Activated T-helper 17 cell treated with anti-CD3 and anti-CD28 coated beads, Interleukin-2, amount 50 U/mL, for 72 hours (primary cell): ENCODE measurements around the gene FADS1. TPM values are rescaled to one million over a fixed set of nuclear protein-coding genes. Genes with fewer than 3 reads are reported as not detected.

Source experiments
- ATAC-seq: fragments of 150-1000 bp; cut with Tn5 transposase; replicated peaks from 2 replicates; pipeline ENCODE4 v1.10.0; 2021; ENCODE audit warnings: mild to moderate bottlenecking, moderate library complexity
- H3K27ac Mint-ChIP-seq: one replicate; pipeline ENCODE4 v1.8.0; 2022; ENCODE audit warnings: mixed read lengths
- H3K27me3 Mint-ChIP-seq: one replicate; pipeline ENCODE4 v1.8.0; 2022; ENCODE audit warnings: mixed read lengths
- H3K36me3 Mint-ChIP-seq: one replicate; pipeline ENCODE4 v1.8.0; 2022; ENCODE audit warnings: low read depth, mild to moderate bottlenecking, mixed read lengths
- H3K4me1 Mint-ChIP-seq: one replicate; pipeline ENCODE4 v1.8.0; 2022; ENCODE audit warnings: mixed read lengths
- H3K4me3 Mint-ChIP-seq: one replicate; pipeline ENCODE4 v1.8.0; 2022; ENCODE audit warnings: mild to moderate bottlenecking, mixed read lengths
- H3K9me3 Mint-ChIP-seq: one replicate; pipeline ENCODE4 v1.8.0; 2022; ENCODE audit warnings: mixed read lengths
- total RNA-seq, 2 donors: library from RNA; stranded (reverse); gene quantifications; one replicate each; pipeline ENCODE4 v1.2.3, GENCODE V29; 2022

Gene FADS1
- total RNA-seq, 2 donors from 2014 or later: 5.6 to 22.9 TPM

DNA sequence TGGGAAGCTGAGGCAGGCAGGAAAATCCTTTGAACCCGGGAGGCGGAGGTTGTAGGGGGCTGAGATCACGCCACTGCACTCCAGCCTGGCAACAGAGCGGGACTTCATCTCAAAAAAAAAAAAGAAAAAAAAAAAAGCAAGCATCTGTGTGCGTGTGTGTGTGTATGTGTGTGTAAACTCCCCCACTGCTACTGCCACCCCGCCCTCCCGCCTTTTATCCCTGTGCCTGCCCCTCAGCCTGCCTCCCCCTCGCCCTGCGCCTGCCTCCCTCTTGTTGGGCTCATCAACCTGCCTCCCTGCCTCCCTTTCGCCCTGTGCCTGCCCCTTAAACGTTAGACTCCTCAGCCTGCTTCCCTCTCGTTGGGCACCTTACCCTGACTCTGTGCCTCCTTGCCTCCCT is 42.4 kb downstream of the FADS1 start:
- no peak overlapping the region for H3K27ac Mint-ChIP-seq
- H3K4me1 Mint-ChIP-seq: no peaks in the 10 kb centered on the region
- H3K9me3 Mint-ChIP-seq: no peaks in the 10 kb centered on the region
- ATAC-seq: no peak
- H3K4me3 Mint-ChIP-seq: no peak overlapping the region
- no peaks in the 10 kb centered on the region for H3K27me3 Mint-ChIP-seq
- H3K36me3 Mint-ChIP-seq: no peaks in the 10 kb centered on the region

DNA sequence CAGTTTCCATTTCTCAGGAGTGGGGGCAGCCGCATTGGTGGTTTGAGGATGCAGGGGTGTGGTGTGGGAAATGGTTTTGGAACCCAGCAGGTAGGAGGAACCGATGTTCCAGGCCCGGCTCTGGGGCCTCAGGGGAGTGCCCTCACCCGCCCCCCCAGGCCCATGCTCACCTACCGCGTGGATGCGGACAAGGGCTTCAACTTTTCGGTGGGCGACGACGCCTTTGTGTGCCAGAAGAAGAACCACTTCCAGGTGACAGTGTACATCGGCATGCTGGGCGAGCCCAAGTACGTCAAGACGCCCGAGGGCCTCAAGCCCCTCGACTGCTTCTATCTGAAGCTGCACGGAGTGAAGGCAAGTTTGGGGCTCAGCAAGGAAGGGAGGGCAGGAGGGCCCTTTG is 43.0 kb downstream of the FADS1 start:
- H3K27ac Mint-ChIP-seq: no peak overlapping the region
- no peaks in the 10 kb centered on the region for H3K27me3 Mint-ChIP-seq
- H3K4me1 Mint-ChIP-seq: no peaks in the 10 kb centered on the region
- no peaks in the 10 kb centered on the region for H3K36me3 Mint-ChIP-seq
- no peak for ATAC-seq
- H3K9me3 Mint-ChIP-seq: no peaks in the 10 kb centered on the region
- H3K4me3 Mint-ChIP-seq: no peak overlapping the region

DNA sequence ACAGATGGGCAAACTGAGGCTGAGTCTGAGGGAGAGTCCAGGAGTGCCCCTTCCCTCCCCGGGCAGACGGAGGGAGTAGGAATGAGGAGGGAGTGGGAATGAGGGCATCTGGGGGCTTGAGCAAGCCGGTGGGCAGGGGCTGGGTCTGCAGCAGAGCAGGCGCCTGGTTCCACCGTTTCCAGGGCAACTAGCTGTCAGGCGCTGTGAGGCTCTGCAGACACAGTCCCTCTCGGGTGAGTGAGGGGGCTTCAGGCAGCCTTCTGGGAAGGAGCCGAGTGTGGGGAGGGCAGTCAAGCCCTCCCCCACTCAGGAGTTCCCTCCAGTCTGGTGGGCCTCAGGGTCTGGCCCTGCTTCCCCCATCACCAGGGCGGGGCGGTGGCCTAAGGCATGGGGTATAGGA is 43.4 kb downstream of the FADS1 start:
- Mint-ChIP-seq H3K27me3 (no peaks in the 10 kb centered on the region), H3K27ac (peak overlapping the region; percentile 59), H3K4me1 (no peaks in the 10 kb centered on the region), H3K36me3 (no peaks in the 10 kb centered on the region), H3K9me3 (no peaks in the 10 kb centered on the region), H3K4me3 (no peak overlapping the region)
- ATAC-seq: no peak

DNA sequence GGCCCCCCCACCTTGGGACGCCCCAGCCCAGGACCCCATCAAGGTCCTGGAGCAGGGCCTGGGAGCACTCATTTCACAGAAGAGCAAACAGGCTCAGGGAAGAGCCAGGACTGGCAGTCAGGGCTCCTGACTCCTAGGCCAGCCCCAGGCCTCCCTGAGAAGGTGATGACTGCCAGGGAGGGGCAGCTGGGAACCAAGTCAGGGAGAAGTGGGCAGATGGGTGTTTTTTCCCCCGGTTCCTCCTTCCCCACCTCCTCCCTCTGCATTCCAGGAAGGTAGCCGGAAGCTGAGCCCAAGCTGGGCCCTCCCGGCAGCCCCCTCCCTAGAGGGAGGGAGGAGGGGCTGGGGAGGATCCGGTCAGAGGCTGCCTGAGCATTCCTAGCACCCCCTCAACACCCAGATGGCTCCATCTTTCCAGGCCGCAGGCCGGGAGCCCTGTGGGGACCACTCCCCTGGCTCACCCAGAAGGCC is 44.8 kb downstream of the FADS1 start:
- Mint-ChIP-seq H3K36me3 (no peaks in the 10 kb centered on the region), H3K27ac (no peak overlapping the region), H3K4me1 (no peaks in the 10 kb centered on the region), H3K27me3 (no peaks in the 10 kb centered on the region), H3K9me3 (no peaks in the 10 kb centered on the region), H3K4me3 (no peak overlapping the region)
- no peak for ATAC-seq

DNA sequence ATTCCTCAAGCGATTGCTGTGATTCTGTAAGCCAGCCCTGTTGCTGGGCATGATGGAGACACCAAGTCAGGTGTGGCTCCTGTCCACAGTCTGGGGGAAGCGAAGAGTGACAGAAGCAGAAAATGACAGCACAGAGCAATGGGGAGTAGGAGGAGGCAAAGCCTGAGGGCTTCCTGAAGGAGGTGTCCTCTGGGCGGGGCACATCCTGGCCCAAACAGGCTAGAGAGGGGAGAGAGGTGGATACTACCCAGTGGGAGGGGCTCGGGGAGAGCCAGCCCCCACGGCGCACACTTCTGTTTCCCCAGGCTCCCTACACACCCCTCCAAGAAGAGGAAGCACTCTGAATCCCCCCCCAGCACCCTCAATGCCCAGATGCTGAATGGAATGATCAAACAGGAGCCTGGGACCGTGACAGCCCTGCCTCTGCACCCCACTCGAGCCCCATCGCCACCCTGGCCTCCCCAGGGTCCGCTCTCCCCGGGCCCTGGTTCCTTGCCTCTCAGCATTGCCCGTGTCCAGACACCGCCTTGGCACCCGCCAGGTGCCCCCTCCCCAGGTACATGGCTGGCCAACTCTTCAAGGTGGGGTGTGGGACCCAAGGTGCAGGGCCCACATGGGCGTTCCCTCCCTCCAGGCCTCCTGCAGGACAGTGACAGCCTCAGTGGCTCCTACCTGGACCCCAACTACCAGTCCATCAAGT is 45.5 kb downstream of the FADS1 start:
- no peak for ATAC-seq
- Mint-ChIP-seq H3K36me3 (no peaks in the 10 kb centered on the region), H3K9me3 (no peaks in the 10 kb centered on the region), H3K27me3 (no peaks in the 10 kb centered on the region), H3K4me1 (no peaks in the 10 kb centered on the region), H3K27ac (peak overlapping the region; percentile 74), H3K4me3 (no peak overlapping the region)

DNA sequence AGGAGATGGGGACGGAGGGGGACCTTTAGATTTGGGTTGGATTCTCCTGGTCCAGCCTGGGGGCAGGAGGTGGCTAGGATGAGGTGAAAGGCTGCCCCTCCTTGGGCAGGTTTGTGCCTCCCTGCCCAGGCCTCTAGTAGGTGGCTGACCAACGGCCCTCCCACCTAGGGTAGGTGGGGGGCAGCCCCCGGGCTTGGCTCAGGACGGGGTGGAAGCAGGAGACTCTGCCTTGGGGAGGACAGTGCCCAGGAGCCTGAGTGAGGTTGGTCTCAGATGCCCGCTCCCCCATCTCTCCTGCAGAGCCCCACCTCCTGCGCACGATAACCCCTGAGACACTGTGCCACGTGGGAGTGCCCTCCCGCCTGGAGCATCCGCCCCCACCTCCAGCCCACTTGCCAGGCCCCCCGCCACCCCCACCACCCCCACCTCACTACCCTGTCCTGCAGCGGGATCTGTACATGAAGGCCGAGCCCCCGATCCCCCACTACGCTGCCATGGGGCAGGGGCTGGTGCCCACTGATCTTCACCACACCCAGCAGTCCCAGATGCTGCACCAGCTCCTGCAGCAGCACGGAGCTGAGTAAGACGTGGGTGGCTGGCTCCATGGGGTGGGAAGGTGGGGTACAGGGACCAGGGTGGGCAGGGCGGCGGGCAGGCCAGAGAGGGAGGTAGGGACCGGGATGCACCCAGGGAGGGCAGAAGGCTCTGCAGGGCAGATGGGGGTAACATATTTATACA is 46.7 kb downstream of the FADS1 start:
- Mint-ChIP-seq H3K4me1 (no peaks in the 10 kb centered on the region), H3K27me3 (no peaks in the 10 kb centered on the region), H3K9me3 (no peaks in the 10 kb centered on the region), H3K27ac (no peak overlapping the region), H3K4me3 (no peak overlapping the region), H3K36me3 (no peaks in the 10 kb centered on the region)
- no peak for ATAC-seq

DNA sequence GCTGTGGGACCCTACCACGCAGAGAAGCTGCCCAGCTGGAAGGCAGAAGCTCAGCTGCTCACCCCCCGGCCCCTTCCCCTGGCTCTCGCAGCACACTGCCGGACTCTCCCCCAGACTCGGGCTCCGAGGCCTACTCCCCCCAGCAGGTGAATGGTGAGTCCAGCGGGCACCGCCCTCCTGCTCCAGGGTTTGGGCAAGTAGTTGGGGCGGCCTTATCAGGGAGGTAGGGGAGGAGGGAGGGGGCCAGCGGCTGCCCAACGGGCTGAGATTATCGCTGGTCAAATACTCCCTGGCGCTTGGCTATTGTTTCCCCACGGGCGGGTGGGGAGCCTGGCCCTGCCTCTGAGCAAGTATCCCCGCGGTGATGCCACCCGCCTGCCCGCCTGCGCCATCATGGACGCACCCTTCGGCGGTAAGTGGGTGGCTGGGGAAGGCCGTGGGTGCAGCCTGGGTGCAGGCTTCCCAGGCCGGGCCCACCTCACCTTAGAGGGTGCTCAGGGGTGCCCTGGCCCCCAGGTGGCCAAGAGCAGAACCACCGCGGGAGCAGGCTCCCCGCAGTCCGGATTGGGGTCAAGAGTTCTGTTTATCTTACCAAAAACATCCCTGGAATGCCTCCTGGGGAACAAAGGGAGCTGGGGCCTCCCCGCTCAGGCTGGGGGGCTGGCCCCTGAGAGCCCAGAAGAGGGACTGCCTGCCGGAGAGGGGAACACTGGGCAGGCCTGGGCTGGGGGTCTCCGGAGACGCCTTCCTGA is 47.5 kb downstream of the FADS1 start:
- ATAC-seq: no peak
- no peaks in the 10 kb centered on the region for H3K9me3 Mint-ChIP-seq
- no peaks in the 10 kb centered on the region for H3K36me3 Mint-ChIP-seq
- H3K4me3 Mint-ChIP-seq: no peak overlapping the region
- no peaks in the 10 kb centered on the region for H3K27me3 Mint-ChIP-seq
- no peak overlapping the region for H3K27ac Mint-ChIP-seq
- no peaks in the 10 kb centered on the region for H3K4me1 Mint-ChIP-seq

DNA sequence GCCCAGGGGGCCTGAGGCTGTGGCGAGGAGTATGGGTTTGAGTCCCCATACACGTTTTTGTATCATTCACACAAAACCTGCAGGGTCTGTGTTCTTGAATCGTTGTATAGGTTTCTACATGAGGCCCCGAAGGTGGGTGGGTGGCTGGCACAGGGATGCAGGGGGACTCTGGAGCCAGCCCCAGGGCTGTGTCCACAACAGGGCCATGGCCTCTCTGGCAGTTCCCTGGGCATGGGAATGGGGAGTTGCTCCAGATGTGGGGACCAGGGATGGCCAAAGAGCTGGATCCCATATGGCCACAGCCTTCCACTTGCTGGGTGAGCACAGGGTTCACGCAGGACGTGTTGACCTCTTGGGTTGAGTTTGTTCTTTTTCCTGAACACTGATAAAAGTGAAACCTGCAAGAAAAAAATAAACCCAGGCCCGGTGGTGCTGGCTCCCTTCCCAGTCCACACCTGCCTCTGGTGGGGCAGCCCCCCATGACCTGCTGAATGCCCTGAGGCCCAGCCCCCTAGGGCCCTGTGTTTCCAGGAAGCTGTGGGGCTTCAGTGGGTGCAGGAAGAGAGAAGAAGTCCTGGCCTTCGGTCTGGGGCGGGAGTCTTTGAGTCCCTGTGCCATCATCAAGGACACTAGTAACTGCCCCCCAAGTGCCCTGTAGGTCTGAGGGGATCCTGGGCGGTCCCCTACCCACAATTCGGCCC is 48.3 kb downstream of the FADS1 start:
- H3K27me3 Mint-ChIP-seq: no peaks in the 10 kb centered on the region
- H3K27ac Mint-ChIP-seq: no peak overlapping the region

DNA sequence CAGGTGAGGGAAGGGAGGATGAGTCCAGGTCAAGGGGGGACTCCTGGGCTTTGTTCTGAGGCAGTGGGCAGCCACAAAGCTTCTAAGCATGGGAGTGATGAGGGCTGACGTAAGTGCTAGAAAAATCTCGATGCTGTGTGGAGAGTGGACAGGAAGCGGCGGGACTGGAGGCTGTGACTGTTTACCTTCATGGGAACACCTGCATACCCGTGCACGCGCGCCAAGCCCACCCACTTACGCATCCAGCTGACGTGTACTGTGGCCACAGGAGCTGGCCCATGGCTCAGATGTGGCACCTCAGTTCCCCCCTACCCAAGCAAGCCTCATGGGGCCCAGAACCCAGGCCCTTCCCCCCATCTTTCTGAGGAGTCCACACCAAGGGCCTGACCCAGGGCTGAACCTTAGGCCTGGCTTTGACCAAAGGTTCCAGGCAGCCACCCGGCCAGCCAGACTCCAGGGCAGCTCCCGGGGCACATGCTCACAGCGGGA is 50.4 kb downstream of the FADS1 start:
- ATAC-seq: no peak

More for the DNA sequence above, 48.3 kb downstream of the FADS1 start:
- Mint-ChIP-seq H3K4me1 (no peaks in the 10 kb centered on the region), H3K4me3 (no peak overlapping the region), H3K9me3 (no peaks in the 10 kb centered on the region), H3K36me3 (no peaks in the 10 kb centered on the region)
- ATAC-seq: no peak

DNA sequence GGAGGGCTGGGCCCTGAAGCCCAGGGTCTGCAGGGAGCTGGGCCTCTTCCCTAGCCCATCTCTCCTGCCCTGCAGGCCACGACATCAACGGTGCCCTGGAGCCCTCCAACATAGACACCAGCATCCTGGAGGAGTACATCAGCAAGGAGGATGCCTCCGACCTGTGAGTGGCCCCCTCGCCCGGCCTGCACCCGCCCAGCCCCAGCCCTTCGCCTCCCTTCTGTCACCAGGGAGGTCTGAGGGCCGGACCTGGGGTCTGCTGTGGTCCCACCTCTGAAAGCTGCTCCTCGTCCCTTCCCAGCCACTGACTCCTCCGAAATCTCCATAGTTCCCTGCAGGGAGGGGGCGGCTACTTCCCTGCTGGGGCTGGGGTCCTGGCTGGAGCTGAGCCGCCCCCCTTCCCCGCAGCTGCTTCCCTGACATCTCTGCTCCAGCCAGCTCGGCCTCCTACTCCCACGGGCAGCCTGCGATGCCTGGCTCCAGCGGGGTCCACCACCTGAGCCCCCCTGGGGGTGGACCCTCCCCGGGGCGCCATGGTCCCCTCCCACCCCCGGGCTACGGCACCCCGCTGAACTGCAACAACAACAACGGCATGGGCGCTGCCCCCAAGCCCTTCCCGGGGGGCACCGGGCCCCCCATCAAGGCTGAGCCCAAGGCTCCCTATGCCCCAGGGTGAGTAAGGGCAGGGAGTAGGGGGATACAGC is 51.1 kb downstream of the FADS1 start:
- Mint-ChIP-seq H3K4me3 (no peak overlapping the region), H3K27me3 (no peaks in the 10 kb centered on the region), H3K27ac (no peak overlapping the region), H3K36me3 (no peaks in the 10 kb centered on the region), H3K4me1 (no peaks in the 10 kb centered on the region), H3K9me3 (no peaks in the 10 kb centered on the region)
- no peak for ATAC-seq

More for the DNA sequence above, 50.4 kb downstream of the FADS1 start:
- no peaks in the 10 kb centered on the region for H3K27me3 Mint-ChIP-seq
- no peaks in the 10 kb centered on the region for H3K9me3 Mint-ChIP-seq
- H3K4me1 Mint-ChIP-seq: no peaks in the 10 kb centered on the region
- no peak overlapping the region for H3K27ac Mint-ChIP-seq
- no peak overlapping the region for H3K4me3 Mint-ChIP-seq
- H3K36me3 Mint-ChIP-seq: no peaks in the 10 kb centered on the region

DNA sequence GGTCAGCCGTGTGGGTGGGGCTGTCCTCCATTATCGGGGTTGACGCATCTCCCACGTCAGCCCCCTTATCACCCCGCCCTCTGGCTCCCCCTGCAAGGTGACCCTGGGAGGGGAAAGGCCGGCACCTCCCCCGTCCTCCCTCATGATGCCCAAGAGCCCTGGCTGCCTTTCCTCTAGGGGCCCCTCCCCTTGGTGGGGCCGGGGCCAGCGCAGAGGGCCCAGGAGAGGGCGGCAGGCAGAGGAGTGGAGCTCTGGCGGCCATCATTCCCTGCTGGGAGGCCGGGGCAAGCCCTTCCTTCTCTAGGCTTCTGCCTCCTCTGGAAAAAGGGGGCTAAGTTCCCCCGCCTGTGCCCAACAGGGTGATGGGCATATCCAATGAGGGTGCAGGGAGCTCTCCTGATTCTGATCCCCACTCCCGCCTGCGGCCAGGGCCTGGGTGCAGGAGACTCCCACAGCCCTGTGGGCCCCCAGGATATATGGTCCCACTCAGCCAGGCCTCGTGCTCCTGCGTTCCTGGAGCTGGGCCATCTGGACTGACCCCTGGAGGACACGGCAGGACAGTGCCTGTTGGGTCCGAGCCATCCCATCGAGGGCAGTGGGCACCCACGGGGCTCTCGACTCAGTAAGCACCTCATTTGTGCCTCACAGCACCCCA is 52.1 kb downstream of the FADS1 start:
- H3K27ac Mint-ChIP-seq: no peak overlapping the region
- H3K4me3 Mint-ChIP-seq: no peak overlapping the region
- no peaks in the 10 kb centered on the region for H3K36me3 Mint-ChIP-seq
- ATAC-seq: no peak
- no peaks in the 10 kb centered on the region for H3K27me3 Mint-ChIP-seq
- no peaks in the 10 kb centered on the region for H3K4me1 Mint-ChIP-seq
- no peaks in the 10 kb centered on the region for H3K9me3 Mint-ChIP-seq

DNA sequence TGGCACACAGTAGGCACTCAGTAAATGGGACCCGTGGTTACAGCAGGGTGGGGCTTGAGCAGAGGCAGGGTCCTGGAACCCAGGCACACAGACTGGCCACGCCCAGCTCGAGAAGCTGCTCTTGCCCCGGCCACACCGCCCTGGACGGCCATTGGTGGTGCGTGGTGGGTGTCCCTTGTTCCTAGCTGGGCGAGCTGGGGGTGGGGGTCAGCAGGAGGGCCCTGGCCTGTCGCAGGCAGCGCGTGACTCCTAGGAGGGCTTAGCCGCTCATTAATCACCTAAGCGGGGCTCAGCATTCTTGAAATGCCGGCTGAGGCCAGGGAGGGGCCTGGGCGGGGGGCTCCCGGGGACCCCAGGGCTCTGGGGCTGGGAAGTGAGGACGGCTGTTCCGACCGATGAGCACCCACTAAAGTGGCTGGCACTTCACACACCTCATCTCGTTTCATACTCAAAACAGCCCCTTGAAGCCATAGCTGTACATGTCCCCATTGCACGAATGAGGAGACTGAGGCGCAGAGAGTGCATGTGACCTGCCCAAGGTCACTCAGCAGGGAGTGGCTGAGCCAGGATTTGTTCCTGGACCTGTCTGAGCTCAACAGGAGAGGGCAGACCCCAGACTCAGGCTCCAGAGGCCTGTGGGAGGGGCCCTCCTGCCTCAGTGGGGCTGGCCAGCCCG is 52.7 kb downstream of the FADS1 start:
- H3K4me3 Mint-ChIP-seq: no peak overlapping the region
- no peaks in the 10 kb centered on the region for H3K4me1 Mint-ChIP-seq

DNA sequence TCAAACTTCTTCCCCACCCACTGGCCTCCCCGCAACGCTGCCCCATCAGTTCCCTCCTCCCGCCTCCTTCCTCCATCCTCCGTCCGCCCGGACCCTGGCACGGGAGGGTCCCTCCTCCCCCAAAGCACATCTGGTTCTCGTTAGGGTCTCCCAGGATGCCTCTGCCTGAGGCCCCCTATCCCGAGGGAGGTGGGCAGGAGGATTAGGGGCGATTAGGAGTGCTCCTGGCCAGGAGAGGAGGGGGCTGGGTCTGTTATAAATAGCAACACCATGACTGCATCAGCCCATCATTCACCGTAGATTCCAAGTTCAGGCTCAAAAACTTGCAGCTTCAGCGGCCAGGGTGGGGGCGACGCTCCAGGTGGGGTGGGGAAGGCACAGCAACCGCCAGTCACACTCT is 54.0 kb downstream of the FADS1 start:
- no peaks in the 10 kb centered on the region for H3K36me3 Mint-ChIP-seq
- no peaks in the 10 kb centered on the region for H3K9me3 Mint-ChIP-seq
- no peaks in the 10 kb centered on the region for H3K27me3 Mint-ChIP-seq
- ATAC-seq: no peak
- no peak overlapping the region for H3K4me3 Mint-ChIP-seq
- no peak overlapping the region for H3K27ac Mint-ChIP-seq
- no peaks in the 10 kb centered on the region for H3K4me1 Mint-ChIP-seq

More for the DNA sequence above, 52.7 kb downstream of the FADS1 start:
- Mint-ChIP-seq H3K9me3 (no peaks in the 10 kb centered on the region), H3K27me3 (no peaks in the 10 kb centered on the region), H3K27ac (no peak overlapping the region), H3K36me3 (no peaks in the 10 kb centered on the region)
- ATAC-seq: no peak
